Choroid plexus epithelial cell (primary cell): Measurements from ENCODE around the gene ELL.

ENCODE experiments used
- DNase-seq: peaks from one replicate; pipeline ENCODE4 v3.0.0-alpha.2; 2010; ENCODE audit warnings: low read depth
- H3K4me3 ChIP-seq: 2 replicates; pipeline ENCODE4 v1.5.1; 2011; ENCODE audit warnings: low read depth, mild to moderate bottlenecking, control low read depth, low read length, moderate library complexity
- TF ChIP-seq, protein P1 (sequence below): conservative IDR thresholded peaks from 2 replicates; pipeline ENCODE4 v1.5.1; 2011; ENCODE audit warnings: low read depth, mild to moderate bottlenecking, control low read depth, inconsistent platforms, low read length, moderate library complexity

ELL gene

DNA sequence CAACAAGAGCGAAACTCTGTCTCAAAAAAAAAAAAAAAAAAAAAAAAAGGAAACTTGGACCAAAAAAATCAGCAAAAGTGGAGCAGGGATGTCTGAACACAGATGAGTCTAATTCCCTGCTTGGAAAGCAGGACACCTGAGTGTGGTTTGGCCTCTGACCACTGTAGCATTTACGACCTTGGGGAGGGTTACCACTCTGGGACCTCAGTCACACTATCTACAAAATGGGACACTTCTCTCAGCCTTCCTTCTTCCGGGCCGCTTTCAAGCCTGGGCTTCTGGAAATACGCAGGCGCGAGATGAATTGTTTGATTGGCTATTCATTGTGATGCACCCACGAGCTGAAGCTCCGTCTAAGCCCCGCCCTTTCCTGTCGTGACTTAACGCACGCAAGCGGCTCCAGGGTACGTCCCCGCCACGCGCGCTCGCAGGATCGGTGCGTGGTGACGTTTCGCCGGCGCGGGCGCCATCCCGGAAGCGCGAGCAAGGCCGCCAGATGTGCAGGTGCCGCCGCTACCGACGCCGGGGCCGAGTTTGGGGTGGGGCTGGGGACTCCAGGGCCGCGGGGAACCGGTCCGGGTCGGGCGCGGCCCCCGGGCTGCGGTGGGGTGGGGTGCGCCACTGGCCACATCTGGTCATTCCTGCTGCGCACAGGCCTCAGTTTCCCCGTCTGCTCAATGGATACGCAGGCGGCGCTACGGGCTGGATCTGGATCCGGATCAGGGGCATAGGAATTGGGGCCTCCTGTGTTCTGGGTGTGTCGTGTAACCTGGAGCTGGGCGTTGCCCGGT lies 35.7 kb upstream of the ELL start, which contains the start of gene KXD1:
KXD1 (plus strand) TSS at position 460 of the 791 bp plus-strand sequence. CDS start 4,187 bp downstream, outside the sequence.
- DNase-seq = peak; percentile 100
- TF ChIP-seq, protein P1, sequence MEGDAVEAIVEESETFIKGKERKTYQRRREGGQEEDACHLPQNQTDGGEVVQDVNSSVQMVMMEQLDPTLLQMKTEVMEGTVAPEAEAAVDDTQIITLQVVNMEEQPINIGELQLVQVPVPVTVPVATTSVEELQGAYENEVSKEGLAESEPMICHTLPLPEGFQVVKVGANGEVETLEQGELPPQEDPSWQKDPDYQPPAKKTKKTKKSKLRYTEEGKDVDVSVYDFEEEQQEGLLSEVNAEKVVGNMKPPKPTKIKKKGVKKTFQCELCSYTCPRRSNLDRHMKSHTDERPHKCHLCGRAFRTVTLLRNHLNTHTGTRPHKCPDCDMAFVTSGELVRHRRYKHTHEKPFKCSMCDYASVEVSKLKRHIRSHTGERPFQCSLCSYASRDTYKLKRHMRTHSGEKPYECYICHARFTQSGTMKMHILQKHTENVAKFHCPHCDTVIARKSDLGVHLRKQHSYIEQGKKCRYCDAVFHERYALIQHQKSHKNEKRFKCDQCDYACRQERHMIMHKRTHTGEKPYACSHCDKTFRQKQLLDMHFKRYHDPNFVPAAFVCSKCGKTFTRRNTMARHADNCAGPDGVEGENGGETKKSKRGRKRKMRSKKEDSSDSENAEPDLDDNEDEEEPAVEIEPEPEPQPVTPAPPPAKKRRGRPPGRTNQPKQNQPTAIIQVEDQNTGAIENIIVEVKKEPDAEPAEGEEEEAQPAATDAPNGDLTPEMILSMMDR = no peak
- peak within 1 kb of the TSS; percentile 99 for H3K4me3 ChIP-seq

DNA sequence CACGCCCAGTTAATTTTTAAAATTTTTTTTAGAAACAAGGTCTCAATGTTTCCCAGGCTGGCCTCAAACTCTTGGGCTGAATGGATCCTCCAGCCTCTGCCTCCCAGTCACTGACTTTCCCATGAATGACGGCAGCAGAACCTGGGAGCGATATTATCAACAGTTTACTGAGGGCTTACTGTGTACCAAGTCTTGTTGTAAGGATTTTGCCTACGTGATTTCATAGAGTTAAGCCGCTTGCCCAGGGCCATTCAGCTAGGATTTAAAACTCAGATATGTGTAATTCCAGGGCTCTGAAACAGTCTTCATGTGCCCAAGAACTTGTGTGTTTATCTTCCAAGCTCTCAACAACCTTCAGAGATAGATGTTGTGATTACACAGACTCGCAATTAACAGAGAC lies 29.8 kb upstream of the ELL start:
- H3K4me3 ChIP-seq = no peak overlapping the region
- TF ChIP-seq, protein P1 = no peak
- DNase-seq = no peak

DNA sequence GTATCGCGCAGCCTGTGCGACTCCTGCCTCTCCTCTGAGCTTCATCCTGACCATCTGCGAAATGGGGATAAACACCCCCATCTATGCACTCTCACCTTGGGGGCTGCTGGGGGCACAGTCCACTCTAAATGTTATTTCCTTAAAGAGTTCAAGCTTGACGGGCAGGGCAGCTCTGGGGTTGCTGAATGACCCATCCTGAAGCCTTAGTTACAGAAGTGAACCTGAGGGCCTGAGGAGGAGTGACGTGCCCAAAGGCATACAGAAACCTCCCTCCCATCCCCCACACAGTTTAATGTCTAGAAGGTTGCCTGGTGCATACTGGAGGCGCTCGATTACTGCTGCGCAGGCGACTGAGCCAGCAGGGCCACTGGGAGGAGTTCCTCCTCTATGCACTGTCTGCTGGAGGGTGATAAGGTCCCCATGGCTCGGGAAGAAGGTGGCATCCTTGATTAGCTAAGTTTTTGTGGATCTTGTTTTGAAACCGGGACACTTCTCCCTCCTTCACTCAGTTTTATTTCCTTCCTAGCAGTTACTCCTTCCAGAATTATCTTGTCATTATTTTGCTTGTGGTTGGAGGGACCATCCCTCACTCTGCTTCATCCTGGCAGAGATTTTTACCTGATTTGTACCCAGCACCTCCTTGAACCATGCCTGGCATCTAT lies 22.1 kb upstream of the ELL start:
- TF ChIP-seq, protein P1 = no peak

DNA sequence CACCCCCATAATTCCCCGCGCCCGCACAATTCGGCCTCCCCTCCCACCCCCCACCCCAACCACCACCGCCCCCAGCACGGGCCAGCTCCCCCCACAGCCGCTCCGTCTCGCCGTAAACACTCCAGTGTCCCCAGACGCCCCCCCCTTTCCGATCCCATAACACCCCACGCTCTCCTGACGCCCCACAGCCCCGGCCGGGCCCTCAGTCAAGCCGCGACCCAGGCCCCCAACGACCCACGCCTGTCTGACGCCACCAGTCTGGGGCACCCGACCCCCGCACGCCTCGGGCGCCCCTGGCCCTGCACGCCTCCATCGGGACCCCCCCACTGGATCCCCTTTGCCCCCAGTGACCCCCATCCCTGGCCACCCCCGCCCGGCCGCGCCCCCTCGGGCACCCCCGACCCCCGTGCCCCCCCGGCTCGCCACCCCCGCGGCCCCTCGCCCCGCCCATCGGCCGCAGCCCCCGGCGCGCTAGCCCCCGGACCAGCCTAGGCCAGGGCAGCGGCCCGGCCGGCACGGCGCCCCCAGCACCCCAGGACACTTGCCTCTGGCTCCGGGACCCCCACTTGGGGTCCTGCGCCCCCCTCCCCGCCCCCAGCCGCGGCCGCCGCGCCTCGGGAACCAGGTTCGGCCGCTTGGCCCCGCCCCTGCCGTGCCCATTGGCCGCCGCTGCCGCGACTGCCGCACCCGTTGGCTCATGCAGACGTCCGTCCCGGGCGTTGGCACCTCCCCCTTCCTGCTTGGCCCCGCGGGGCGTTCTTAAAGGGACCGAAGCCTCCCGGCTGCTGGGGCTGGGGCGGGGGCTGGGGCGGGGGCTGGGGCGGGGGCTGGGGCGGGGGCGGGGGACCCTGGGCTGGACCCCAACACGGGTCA lies 21.3 kb upstream of the ELL start, which contains the start of gene FKBP8:
FKBP8 (minus strand) TSS at position 633 of the 873 bp plus-strand sequence. CDS start 1,603 bp downstream, outside the sequence.
- peak within 1 kb of the TSS; percentile 81 for H3K4me3 ChIP-seq
- peak; percentile 92 for DNase-seq
- TF ChIP-seq, protein P1 = no peak

More for the DNA sequence above, 22.1 kb upstream of the ELL start:
- DNase-seq = peak; percentile 74
- peak overlapping the region; percentile 81 for H3K4me3 ChIP-seq

DNA sequence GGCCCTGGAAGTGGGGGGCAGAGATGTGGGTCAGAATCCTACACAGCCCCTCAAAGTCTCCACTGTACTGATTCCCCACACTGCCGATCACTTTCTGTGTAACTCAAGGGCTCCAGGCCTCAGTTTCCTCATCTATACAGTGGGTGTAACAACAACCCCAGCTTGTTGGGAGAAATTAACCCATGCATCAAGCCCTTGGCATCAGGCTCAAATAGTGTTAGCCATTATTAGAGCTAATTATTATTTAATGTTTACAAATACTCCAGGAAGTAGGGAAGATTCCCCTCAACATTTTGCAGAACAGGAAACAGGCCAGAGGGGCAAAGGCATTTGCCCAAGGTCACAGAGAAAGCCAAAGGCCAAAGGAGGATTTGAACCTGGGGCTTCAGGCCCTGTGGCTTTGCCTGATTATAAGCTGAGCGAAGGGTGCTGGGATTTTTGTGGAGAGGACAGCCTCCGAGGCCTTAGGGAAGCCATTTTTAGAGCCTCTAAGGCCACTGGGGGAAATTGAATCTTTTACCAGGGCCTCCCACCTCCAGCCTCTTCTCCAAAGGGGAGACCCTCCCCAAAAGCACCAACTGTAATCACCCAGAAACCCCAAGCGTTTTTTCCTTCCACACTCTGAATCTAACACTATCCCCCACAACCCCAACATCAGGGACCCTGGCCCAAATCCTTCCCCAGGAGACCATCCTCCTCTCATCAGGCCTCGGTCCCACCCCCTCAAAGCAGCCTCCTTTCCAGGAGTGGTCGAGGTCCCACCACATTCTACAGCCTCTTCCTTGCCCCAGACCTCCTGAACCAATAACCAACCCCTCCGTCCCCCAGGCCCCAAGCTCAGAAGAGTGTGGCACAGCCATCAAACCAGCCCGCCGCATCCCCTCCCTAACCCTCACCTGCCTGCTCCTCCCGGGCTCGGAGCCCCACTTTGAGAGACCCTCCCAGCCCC lies 20.4 kb upstream of the ELL start:
- peak overlapping the region; percentile 81 for H3K4me3 ChIP-seq

More for the DNA sequence above, 20.4 kb upstream of the ELL start:
- no peak for DNase-seq
- TF ChIP-seq, protein P1 = no peak
